Fibroblast of villous mesenchyme (primary cell): ENCODE measurements around the gene NUDT14. TPM values are rescaled to one million over a fixed set of nuclear protein-coding genes. Genes with fewer than 3 reads are reported as not detected.

Source experiments
- DNase-seq: peaks from one replicate; pipeline ENCODE4 v3.0.0-alpha.2; 2010; ENCODE audit warnings: low read depth
- H3K4me3 ChIP-seq: 2 replicates; pipeline ENCODE4 v1.5.1; 2011; ENCODE audit warnings: low read depth, mild to moderate bottlenecking, low read length
- CTCF ChIP-seq: IDR thresholded peaks from 2 replicates; pipeline ENCODE4 v1.5.1; 2012; ENCODE audit warnings: low read depth, mild to moderate bottlenecking, low read length; ENCODE audit not compliant: insufficient read depth
- total RNA-seq: library from RNA; depleted of rRNA; stranded (reverse); fragments of >200 nt; gene quantifications from 2 replicates; pipeline ENCODE4 v1.2.3, GENCODE V29; 2012

The NUDT14 gene
- total RNA-seq, 1 donor, result 17.7 TPM

GRCh38 chr14:105204206-105204930 is 23.3 kb upstream of the NUDT14 start:
- no peak overlapping the region for H3K4me3 ChIP-seq
- DNase-seq, result no peak
- TF ChIP-seq CTCF, result no peak

DNA sequence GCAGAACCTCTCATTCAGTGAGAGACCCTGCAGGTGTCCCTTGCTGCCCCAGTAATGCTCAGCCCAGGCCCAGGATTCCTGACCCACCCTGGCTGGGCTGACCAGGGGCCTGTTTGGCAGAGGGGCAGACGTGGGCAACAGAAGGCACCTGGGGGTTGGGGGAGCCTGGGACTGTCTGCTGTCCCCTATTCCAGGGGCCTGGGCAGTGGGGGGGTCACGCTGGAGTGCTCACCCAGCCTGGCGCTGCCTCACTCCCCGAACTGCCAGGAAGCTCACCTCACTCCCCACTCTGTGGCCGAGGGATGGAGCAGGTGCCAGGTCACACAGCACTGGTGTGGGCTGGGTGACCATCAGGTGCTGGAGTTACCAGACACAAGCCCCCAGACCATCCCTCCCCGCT is 22.6 kb upstream of the NUDT14 start:
- no peak for TF ChIP-seq CTCF
- no peak for DNase-seq
- no peak overlapping the region for H3K4me3 ChIP-seq

GRCh38 chr14:105203057-105203531 is 22.0 kb upstream of the NUDT14 start:
- peak; percentile 79 for TF ChIP-seq CTCF
- peak; percentile 67 for DNase-seq
- no peak overlapping the region for H3K4me3 ChIP-seq

DNA sequence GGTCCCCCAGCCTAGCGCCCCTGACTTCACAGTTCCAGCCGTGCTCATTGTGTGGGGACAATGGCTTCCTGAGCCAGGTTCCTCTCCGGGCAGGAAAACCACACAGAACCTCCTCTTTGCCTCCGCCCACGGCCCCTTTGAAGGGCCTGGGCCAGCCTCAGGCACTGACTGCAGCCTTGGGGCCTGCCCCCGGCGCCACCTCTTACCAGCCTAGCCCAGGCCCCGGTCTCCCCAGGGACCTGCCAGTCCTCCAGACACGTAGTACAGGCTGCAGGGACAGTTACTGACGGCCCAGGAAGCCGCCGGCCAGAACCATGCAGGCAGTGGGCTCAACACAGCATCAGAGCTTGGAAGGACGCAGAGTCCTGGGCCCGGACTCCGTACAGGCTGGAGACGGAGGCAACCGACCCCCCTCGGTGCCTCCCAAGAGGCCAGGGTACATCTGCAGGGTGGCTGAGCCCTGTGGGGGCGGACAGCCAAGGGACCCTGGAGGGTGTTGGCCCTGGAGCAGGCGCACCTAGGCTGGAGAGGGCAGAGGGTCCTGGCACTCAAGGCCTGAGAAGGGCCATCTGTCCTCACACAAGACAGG is 20.9 kb upstream of the NUDT14 start:
- no peak for TF ChIP-seq CTCF
- no peak for DNase-seq
- H3K4me3 ChIP-seq, result no peak overlapping the region

GRCh38 chr14:105201156-105201924 is 20.2 kb upstream of the NUDT14 start:
- H3K4me3 ChIP-seq, result no peak overlapping the region
- TF ChIP-seq CTCF, result no peak
- no peak for DNase-seq

DNA sequence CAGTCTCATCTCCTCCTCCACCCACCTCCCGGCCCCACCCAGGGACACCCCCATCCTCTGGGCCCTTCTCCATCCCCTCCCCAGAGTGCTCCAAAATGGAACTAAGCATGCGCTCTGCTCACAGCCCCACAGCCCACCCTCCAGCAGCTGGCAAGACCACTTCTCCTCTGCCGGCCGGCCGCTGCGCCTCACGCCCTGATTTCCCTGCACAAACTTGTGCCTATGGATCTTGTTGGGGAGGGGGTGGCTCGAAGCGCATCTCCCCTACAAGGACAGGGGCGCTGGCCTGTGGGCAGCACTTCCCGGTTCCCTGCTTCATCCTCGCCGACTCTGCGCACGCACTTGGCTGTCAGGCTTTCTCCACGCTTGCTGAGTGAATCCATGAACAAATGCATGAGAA is 19.5 kb upstream of the NUDT14 start:
- TF ChIP-seq CTCF, result no peak
- no peak overlapping the region for H3K4me3 ChIP-seq
- no peak for DNase-seq
